ENCODE measurements around the gene ACP6.

ACP6 gene

DNA sequence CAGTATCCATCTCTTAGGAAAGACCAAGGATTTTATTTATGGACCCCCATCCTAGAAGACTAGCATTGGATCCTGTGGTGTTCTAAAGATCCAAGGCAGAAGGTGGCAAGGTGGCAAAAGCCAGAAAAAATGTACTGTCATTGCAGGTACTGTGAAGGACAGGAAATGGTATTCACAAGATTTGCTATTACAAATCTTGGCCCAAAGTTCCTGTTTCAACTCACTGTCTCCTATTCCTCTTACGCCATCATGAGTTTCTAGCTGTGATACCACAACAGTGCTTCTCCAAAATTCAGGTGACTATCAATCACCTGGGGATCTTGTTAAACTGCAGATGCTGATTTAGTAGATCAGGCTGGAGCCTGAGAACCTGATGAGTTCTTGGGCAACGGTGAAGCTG, 21.4 kb downstream of the ACP6 start:
- DNase-seq (ENCODE audit: low spot score): peak; percentile 16

GRCh38 chr1:147647796-147648633, 22.3 kb downstream of the ACP6 start:
- DNase-seq (ENCODE audit: low spot score): peak; percentile 38

DNA sequence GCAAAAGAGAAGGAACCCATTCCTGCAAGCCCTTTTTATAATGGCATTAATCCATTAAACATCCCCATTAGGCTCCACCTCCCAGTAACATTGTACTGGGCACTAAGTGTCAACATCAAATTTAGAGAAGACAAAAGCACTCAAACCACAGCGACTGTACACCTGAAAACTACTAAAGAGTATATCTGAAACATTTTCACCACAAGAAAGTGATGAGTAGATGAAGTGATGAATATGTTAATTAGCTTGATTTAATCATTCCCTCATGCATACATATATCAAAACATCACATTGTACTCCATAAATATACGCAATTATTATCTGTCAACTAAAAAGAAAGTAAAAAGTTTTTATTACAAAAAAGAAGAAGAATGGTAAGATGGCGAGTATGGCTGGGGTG, 26.4 kb downstream of the ACP6 start:
- DNase-seq (ENCODE audit: low spot score): no peak

GRCh38 chr1:147641695-147642592, 28.4 kb downstream of the ACP6 start:
- DNase-seq (ENCODE audit: low spot score): peak; percentile 72

DNA sequence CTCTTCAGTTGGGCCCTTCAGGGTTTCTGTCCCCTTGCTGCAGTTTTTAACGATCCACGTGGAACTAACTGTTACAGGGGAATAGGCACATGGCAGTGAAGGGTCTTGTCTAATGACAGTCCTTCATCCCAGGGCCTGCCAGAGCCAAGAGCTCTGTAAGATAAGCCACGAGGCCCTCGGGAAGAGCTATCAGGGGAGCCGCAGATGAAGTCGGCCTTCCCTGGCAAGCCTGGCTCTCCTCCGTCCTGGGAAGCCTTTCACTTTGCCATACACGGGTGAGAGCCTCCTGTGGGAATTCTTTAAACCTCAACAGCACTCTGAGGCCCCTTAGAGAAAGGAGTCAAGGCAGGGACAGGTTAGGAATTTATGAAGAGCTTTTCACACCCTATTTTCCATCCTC, 29.0 kb downstream of the ACP6 start:
- no peak for DNase-seq (ENCODE audit: low spot score)

- peak; percentile 84 for DNase-seq (ENCODE audit: low spot score)
These were observed 29.7 kb downstream of the ACP6 start for GRCh38 chr1:147640553-147641165.

- DNase-seq (ENCODE audit: low spot score): no peak
These were observed 34.0 kb downstream of the ACP6 start for GRCh38 chr1:147636314-147636713.

GRCh38 chr1:147635342-147635741, 35.0 kb downstream of the ACP6 start:
- DNase-seq (ENCODE audit: low spot score): no peak

DNA sequence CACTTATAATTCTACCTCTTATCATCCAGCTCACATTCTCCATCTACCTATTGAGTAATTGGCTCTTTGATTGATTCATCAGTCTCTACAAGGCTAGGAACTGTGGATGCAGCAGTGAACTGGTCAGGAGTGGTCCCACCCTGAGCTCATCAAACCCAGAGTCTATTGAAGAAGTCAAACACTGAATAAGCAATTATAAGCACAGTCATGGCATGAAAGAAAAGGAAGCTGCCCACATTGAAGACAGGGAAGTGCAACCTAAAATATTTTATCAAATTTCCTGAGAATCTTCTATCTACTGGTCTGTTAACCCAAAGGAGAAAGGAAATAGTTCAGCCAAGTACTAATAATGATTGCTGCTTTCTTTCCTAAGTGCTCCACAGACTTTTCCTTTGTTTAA, 35.7 kb downstream of the ACP6 start:
- no peak for DNase-seq (ENCODE audit: low spot score)

GRCh38 chr1:147633759-147634158, 36.6 kb downstream of the ACP6 start:
- no peak for DNase-seq (ENCODE audit: low spot score)

DNA sequence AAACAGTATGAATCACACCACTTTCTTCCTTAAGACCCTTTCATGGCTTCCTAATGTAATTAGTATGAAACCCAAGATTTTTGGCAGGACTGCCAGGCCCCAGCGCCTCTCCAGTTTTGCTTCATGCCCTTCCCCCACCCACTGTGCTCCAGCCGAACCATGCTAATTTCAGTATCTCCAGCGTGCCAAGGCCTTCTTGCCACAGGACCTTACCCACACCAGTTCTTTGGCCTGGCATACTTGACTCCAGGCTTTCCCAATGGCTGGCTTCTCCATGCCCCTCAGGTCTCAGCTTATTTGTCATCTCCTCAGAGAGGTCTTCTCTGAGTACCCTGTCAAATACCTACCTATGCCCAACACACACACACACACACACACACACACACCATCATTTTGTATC, 38.5 kb downstream of the ACP6 start:
- DNase-seq (ENCODE audit: low spot score): no peak

GRCh38 chr1:147630447-147630846, 39.9 kb downstream of the ACP6 start:
- no peak for DNase-seq (ENCODE audit: low spot score)

DNA sequence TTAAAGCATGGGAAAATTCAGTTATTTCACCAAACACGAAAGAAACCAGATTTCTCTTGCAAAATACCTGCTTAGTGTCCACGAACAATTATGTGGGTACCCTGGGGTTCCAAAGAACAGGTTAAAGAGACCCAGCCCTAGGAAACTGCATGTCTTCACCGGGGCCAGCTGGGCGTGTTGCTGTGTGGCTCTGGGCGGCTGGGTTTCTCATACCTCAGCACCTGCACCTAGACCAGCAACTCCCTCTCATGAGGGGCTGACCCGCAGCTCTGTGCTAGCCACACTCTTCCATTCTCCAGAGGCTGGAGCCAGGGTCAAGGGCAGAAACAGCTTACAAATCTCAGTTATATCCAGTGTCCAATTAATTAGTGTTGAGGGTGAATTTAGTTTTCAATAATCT, 40.3 kb downstream of the ACP6 start:
- DNase-seq (ENCODE audit: low spot score): no peak

DNA sequence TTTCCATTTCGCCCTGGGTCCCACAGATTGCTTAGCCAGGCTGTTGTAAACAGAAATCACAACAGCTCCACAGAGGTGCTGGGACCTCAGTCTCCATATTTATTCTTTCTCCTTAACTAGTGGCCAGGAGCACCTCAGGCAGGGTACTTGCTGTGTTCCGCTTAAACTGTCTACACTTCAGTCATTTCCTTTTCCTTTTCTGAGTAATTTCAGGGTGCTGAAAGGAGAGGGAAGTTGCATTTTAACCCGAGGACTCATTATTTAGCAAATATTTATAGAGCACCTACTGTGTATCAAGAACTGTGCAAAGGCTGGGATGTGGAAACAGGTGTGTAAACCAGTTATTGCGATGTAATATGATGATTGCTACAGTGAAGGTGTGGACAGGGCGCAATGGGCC, 41.9 kb downstream of the ACP6 start:
- peak; percentile 28 for DNase-seq (ENCODE audit: low spot score)

GRCh38 chr1:147627435-147628110, 42.8 kb downstream of the ACP6 start:
- DNase-seq (ENCODE audit: low spot score): peak; percentile 55

DNA sequence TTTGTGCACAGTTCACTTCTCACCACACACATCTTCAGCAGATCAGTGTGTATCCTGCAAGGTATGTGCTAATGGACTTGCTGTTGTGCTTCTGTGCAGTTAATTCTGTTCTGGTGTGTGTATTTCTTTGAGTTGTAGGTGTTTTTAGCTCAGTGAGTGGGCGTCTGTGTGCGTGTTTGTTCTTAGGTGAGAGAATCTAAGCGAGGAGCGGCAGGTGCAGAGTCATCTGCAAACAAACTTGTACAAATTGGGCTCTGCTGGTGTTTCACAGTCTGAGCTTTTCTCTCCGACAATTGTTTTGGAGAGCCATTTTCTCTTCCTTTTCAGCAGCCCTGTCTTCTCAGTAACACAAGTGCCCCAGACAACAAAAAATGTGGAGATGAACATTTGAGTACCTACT, 43.6 kb downstream of the ACP6 start:
- no peak for DNase-seq (ENCODE audit: low spot score)

- DNase-seq (ENCODE audit: low spot score): no peak
These were observed 44.0 kb downstream of the ACP6 start for GRCh38 chr1:147626291-147626690.

DNA sequence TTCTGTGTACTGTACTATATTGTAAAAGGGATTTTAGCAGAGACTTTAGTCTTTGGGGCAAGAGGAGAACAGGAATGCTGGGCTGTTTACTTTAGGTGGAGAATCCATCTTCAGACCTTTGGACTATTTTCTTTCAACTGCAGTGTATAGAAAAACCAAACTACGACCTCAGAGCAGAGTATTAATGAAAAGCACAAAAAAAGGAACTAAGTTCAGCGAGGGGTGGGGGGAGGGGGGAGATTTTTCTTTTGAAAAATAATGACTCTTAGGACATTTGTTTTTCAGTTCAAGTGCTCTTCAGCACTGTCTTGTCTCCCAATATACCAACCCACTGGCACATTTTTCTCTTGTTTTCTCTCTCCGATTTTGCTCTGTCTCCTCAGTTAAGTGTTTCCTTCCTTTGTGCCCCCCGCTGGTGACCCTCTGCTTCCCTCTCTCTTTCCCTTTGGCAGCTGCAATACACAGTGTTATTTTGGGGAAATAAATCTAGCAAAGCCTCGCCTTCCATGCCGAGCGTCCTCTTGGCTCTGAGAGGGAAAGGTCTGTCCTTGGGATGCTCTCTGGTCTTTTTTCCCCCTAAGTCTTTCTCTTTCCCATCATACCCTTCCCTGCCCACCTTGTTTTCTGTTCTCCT, 44.8 kb downstream of the ACP6 start:
- DNase-seq (ENCODE audit: low spot score): no peak

- DNase-seq (ENCODE audit: low spot score): no peak
These were observed 45.8 kb downstream of the ACP6 start for GRCh38 chr1:147624529-147624928.

- DNase-seq (ENCODE audit: low spot score): no peak
These were observed 46.3 kb downstream of the ACP6 start for GRCh38 chr1:147624011-147624410.

DNA sequence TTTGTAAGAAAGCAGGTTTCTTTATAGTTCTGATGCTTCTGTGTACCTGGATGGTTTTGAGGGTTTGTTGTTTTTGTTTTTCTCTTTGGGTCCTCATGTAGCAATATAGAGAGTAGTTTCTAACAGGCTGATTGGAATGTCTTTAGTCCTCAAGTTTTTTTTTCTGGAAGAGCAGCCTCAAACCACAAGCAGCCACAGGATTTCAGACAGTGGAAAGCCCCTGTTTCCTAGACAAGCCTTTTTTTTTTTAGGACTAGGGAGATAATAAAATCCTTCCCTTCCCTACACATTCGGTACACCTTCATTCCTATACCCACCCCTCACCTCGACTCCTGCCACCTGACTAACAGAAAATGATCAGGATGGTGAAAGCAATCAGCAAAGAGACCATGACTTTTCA, 47.6 kb downstream of the ACP6 start:
- no peak for DNase-seq (ENCODE audit: low spot score)

- DNase-seq (ENCODE audit: low spot score): no peak
These were observed 49.8 kb downstream of the ACP6 start for GRCh38 chr1:147620543-147620942.
